Activated CD8-positive, alpha-beta memory T cell treated with anti-CD3 and anti-CD28 coated beads for 4 hours (primary cell): ENCODE measurements around the gene P2RY8.
"Not testable (repeated sequence)": the region's sequence is repeated elsewhere in the genome, so short reads cannot be mapped to it uniquely, and the experiment has no call there.

Experiments used
- DNase-seq, 2 donors: peaks; one replicate each; pipeline ENCODE4 v3.0.0-alpha.2; 2020; ENCODE audit warnings: low read depth in 2 of 2

P2RY8 gene

DNA sequence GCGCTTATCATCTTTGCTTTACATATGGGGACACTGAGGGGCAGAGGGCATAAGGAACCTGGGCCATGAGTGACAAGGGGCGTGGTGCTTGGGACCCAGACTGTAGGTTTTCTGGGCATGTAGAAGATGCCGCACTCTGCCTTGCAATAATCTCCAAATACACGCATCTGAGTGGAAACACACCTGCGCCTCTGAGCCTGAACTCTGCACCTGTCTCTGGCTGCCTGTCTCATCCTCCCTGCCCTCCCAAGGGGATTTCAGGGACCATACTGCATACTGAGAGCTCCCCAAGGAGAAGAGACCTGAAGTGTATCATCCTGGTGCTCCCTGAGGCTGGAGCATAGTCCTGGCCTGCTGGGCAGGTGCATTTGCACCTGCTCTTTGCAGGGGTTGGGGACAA lies 49.6 kb downstream of the P2RY8 start:
- DNase-seq: no peak

- no peak for DNase-seq
Measured at GRCh38 chrX:1486749-1487361, 50.1 kb downstream of the P2RY8 start.

DNA sequence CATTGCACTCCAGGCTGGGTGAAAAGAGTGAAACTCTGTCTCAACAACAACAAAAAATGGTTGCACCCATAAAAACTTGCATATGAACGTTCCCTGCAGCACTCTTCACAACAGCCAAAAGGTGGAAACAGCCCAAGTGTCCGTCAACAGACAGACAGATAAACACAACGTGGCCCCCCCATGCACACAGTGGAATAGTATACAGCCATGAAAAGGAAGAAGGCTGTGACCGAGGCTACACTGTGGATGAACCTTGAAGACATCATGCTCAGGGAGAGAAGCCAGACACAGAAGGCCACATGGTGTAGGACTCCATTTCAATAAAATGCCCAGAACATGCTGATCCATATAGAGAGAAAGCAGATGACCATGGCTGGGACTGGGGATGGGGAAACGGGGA lies 50.8 kb downstream of the P2RY8 start:
- no peak for DNase-seq

- no peak for DNase-seq
Measured at GRCh38 chrX:1485033-1485432, 52.0 kb downstream of the P2RY8 start.

- DNase-seq: no peak
Measured at GRCh38 chrX:1484638-1485019, 52.4 kb downstream of the P2RY8 start.

- DNase-seq: no peak
Measured at GRCh38 chrX:1483843-1484637, 52.9 kb downstream of the P2RY8 start.

- DNase-seq: not testable (repeated sequence)
Measured at GRCh38 chrX:1482530-1482928, 54.5 kb downstream of the P2RY8 start.

DNA sequence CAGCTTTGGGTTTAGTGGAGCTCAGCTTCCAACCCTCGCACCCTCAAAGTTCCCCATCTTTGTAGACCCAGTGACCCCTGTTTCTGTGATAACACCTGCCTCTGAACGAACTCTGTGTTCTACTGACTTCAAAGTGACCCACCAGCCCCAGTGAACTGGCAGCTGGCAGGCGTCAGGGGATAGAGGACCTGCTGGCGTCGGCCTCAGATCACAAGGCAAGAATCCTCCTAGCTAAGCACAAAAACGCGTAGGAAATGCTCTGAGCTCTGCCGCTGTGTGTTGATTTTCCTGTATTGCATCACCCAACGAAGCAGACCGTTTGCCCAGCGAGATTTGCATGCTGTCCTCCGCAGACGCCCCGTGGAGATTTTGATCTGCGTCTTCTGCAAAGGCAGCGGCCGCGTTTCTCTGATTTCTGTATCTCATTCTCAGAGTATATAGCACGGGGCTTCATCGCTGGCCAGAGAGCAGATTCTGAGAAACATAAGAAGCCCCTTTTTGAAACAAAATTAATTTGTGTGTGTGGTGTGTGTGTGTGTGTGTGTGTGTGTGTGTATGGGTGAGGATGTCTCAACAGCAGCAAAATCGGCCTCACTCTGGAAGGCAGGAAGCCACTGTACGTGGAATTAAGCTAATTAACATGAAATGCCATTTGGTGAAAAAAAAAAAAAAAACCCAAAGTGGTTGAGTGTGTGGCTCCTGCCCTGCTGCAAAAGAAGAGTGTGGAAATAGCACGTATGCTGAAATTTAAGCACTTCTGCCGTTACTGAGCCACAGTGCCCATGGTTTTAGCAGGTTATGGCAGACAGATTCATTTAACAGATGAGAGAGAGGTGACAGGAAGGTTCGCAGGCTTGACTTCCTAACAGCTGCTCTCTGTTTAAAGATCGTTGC lies 55.1 kb downstream of the P2RY8 start:
- peak; percentile 53 to 62 for DNase-seq

- no peak for DNase-seq
Measured at GRCh38 chrX:1480082-1480785, 56.8 kb downstream of the P2RY8 start.

GRCh38 chrX:1477801-1478458 lies 59.1 kb downstream of the P2RY8 start:
- DNase-seq: no peak

DNA sequence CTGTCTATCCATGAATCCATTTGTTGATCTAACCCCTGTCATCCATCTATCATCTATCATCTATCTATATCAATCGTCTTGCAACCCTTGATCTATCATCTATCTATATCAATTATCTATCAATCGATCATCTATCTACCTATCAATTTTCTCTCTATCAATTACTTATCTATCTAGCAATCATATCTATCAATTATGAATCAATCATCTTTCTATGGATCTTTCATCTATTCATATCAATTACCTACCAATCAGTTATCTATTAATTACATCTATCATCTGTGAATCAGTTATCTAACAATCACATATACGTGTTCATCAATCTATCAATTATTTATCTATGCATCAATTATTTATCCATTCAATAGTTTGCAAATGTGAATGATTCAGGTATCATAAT lies 59.8 kb downstream of the P2RY8 start:
- DNase-seq: no peak

GRCh38 chrX:1476682-1477081 lies 60.3 kb downstream of the P2RY8 start:
- DNase-seq: no peak

- no peak for DNase-seq
Measured at GRCh38 chrX:1475881-1476280, 61.1 kb downstream of the P2RY8 start.

GRCh38 chrX:1475481-1475880 lies 61.5 kb downstream of the P2RY8 start:
- no peak for DNase-seq

- DNase-seq: not testable (repeated sequence)
Measured at GRCh38 chrX:1474593-1474992, 62.4 kb downstream of the P2RY8 start.

GRCh38 chrX:1472975-1473374 lies 64.0 kb downstream of the P2RY8 start:
- DNase-seq: no peak

GRCh38 chrX:1468250-1468772 lies 68.7 kb downstream of the P2RY8 start:
- peak; percentile 52 to 68 for DNase-seq

DNA sequence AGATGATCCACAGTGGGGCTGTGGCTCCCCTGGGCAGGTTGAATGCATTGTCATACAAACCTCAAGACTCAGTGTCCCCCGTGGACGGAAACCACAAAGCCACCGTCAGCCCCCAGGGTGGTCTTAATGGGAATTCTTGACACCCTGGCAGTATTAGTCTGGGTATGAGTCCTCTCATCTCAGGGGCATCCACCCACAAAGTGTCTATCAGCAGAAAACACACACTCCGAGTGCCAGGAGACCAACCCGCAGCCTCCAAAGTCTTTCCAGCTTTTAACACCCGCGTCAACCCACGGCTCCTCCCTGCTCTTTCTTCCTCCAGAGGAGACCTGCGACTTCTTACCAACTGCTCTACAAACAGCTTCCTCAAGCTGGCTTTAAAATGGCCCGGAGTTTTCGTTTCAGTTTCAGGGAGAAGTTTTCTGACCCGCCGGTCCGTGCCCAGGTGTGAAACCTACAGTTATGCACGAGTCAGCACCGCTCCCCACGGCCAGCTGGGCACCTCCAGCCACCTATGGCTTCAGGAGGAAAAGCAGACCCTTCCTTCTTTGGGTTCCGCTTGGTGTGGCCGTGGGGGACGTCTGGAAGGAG lies 69.9 kb downstream of the P2RY8 start:
- no peak for DNase-seq

DNA sequence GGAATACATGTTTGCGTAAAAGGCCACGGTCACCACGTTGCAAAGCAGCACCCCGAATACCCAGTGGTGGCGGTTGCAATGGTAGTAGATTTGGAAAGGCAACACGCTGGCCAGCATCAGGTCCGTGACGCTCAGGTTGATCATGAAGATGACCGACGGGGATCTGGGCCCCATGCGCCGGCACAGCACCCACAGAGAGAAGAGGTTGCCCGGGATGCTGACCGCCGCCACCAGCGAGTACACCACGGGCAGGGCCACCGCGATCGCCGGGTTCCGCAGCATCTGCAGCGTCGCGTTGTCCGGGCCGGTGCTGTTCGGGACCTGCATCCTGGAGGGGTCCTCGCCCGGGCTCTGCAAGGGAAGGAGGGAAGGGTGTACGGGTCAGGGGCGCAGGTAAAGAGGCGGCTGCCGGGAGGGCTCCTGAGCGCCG lies 70.7 kb downstream of the P2RY8 start:
- no peak for DNase-seq
